ENCODE data around the gene DNMT3B. TPM values are rescaled to one million over a fixed set of nuclear protein-coding genes. Genes with fewer than 3 reads are reported as not detected.

Gene DNMT3B
- polyA plus RNA-seq, 4 donors, result 0.45 to 2.3 (median 1.1) TPM; not detected in 1

Other genes starting within 250 kb of the DNMT3B start
- gene NOL4L, start 177.1 kb upstream of the DNMT3B start, polyA plus RNA-seq, result 10 to 100 TPM; 16.0 to 97.3 (median 24.0) TPM
- under 1 TPM in 2 of 4 donors, not detected in 2; 0.03 to 0.07 TPM for gene C20orf203, start 88.4 kb upstream of the DNMT3B start, polyA plus RNA-seq
- 10 to 100 TPM; 24.2 to 42.8 (median 37.9) TPM for gene COMMD7, start 18.9 kb upstream of the DNMT3B start, polyA plus RNA-seq
- 10 to 100 TPM; 32.7 to 66.2 (median 38.6) TPM for gene MAPRE1, start 57.6 kb downstream of the DNMT3B start, polyA plus RNA-seq
- gene EFCAB8, start 96.5 kb downstream of the DNMT3B start, polyA plus RNA-seq, result under 1 TPM in 3 of 4 donors, not detected in 1; 0.01 to 0.38 (median 0.22) TPM
- not detected for gene SUN5, start 242.0 kb downstream of the DNMT3B start, polyA plus RNA-seq
- not detected for gene BPIFB2, start 245.3 kb downstream of the DNMT3B start, polyA plus RNA-seq

All from small intestine (tissue), 4 donors.